HepG2 (cell line): ENCODE measurements around the gene FITM1. TPM values are rescaled to one million over a fixed set of nuclear protein-coding genes. Genes with fewer than 3 reads are reported as not detected.

Experiments used
- ATF4 ChIP-seq, 2 experiments: fragments of 450-650 bp in 1 of 2; sonication (generic) in 1 of 2; formaldehyde crosslinking; IDR thresholded peaks; 2 replicates each; pipeline versions ENCODE4 v1.5.0 to v1.8.0; 2020 to 2022; ENCODE audit warnings: mild to moderate bottlenecking in 1 of 2, missing genetic modification reagents in 1 of 2
- BCLAF1 ChIP-seq: fragments of 450-650 bp; IDR thresholded peaks from 2 replicates; pipeline ENCODE4 v1.6.1; 2017; ENCODE audit warnings: mild to moderate bottlenecking
- DPF2 ChIP-seq: sonication (generic); formaldehyde crosslinking; IDR thresholded peaks from 2 replicates; pipeline ENCODE4 v1.4.0; 2020; ENCODE audit warnings: mild to moderate bottlenecking, low read depth, missing genetic modification reagents, borderline replicate concordance
- EED ChIP-seq: sonication (generic); formaldehyde crosslinking; IDR thresholded peaks from 2 replicates; pipeline ENCODE4 v1.5.0; 2020; ENCODE audit warnings: mild to moderate bottlenecking, missing genetic modification reagents
- EHMT2 ChIP-seq: fragments of 200-600 bp; sonication (generic); IDR thresholded peaks from 2 replicates; pipeline ENCODE4 v1.7.0; 2017; ENCODE audit warnings: antibody characterized with exemption, low read depth, low read length, borderline replicate concordance
- ESRRA ChIP-seq: sonication (generic); formaldehyde crosslinking; IDR thresholded peaks from 2 replicates; pipeline ENCODE4 v1.5.1; 2020; ENCODE audit warnings: mild to moderate bottlenecking, low read depth, missing genetic modification reagents
- FOXK2 ChIP-seq: fragments of 450-650 bp; IDR thresholded peaks from 2 replicates; pipeline ENCODE4 v1.6.1; 2016
- GATA4 ChIP-seq: sonication (generic); IDR thresholded peaks from 2 replicates; pipeline ENCODE4 v1.6.1; 2016; ENCODE audit warnings: antibody characterized with exemption, low read depth, borderline replicate concordance
- NKX3-1 ChIP-seq: sonication (generic); formaldehyde crosslinking; IDR thresholded peaks from 2 replicates; pipeline ENCODE4 v1.5.0; 2020; ENCODE audit warnings: missing genetic modification reagents
- NR2F1 ChIP-seq, 2 experiments: fragments of 450-650 bp in 1 of 2; formaldehyde crosslinking in 1 of 2; IDR thresholded peaks; 2 replicates each; pipeline versions ENCODE4 v1.5.0 to v1.6.1; 2016 to 2020; ENCODE audit warnings: mild to moderate bottlenecking in 1 of 2, missing compliant biosample characterization in 1 of 2, missing genetic modification reagents in 1 of 2, moderate library complexity in 1 of 2
- NRL ChIP-seq: sonication (generic); formaldehyde crosslinking; IDR thresholded peaks from 2 replicates; pipeline ENCODE4 v1.5.0; 2020; ENCODE audit warnings: missing genetic modification reagents, mild to moderate bottlenecking, moderate library complexity, borderline replicate concordance
- POLR2G ChIP-seq: fragments of 200-400 bp; formaldehyde crosslinking; IDR thresholded peaks from 2 replicates; pipeline ENCODE4 v1.6.1; 2018; ENCODE audit warnings: mild to moderate bottlenecking, low read depth, low read length, moderate library complexity
- RFXAP ChIP-seq: sonication (generic); formaldehyde crosslinking; IDR thresholded peaks from 2 replicates; pipeline ENCODE4 v1.4.0; 2020; ENCODE audit warnings: missing genetic modification reagents, borderline replicate concordance
- SALL2 ChIP-seq: sonication (generic); formaldehyde crosslinking; IDR thresholded peaks from 2 replicates; pipeline ENCODE4 v1.8.1; 2023; ENCODE audit warnings: mild to moderate bottlenecking, missing genetic modification reagents, inconsistent platforms
- TOE1 ChIP-seq: sonication (generic); formaldehyde crosslinking; IDR thresholded peaks from 2 replicates; pipeline ENCODE4 v1.4.0; 2020; ENCODE audit warnings: mild to moderate bottlenecking, missing genetic modification reagents
- ZFP82 ChIP-seq: sonication (generic); formaldehyde crosslinking; IDR thresholded peaks from 2 replicates; pipeline ENCODE4 v1.5.1; 2020; ENCODE audit warnings: mild to moderate bottlenecking, missing genetic modification reagents, borderline replicate concordance
- ZNF335 ChIP-seq: sonication (generic); formaldehyde crosslinking; IDR thresholded peaks from 2 replicates; pipeline ENCODE4 v1.4.0; 2020; ENCODE audit warnings: missing genetic modification reagents
- ZNF552 ChIP-seq: sonication (generic); formaldehyde crosslinking; IDR thresholded peaks from 2 replicates; pipeline ENCODE4 v1.9.0; 2022; ENCODE audit warnings: missing genetic modification reagents, mild to moderate bottlenecking, borderline replicate concordance
- ZNF710 ChIP-seq: sonication (generic); formaldehyde crosslinking; IDR thresholded peaks from 2 replicates; pipeline ENCODE4 v1.5.0; 2020; ENCODE audit warnings: mild to moderate bottlenecking, missing genetic modification reagents, borderline replicate concordance
- ZSCAN31 ChIP-seq: sonication (generic); formaldehyde crosslinking; IDR thresholded peaks from 2 replicates; pipeline ENCODE4 v1.5.0; 2020; ENCODE audit warnings: low read depth, mild to moderate bottlenecking, missing genetic modification reagents
- polyA plus RNA-seq, 8 experiments: library from polyadenylated mRNA; depleted of rRNA in 3 of 8; stranded (reverse) in 7 of 8; unstranded in 1 of 8; fragments of >200 nt; fragmentation: Illumina TruSeq in 4 of 8; extraction: Trizol in 4 of 8; gene quantifications; 2 replicates each; pipeline versions ENCODE4 v1.2.1 to v1.2.3, GENCODE V29; 2011 to 2016; ENCODE audit warnings: low read depth in 4 of 8, missing spikeins in 1 of 8, mixed read lengths in 1 of 8; ENCODE audit not compliant: insufficient read depth in 1 of 8
- total RNA-seq, 5 experiments: library from RNA; depleted of rRNA; stranded (reverse); fragments of >200 nt; fragmentation: Illumina TruSeq; extraction: Trizol; gene quantifications; 2 replicates each; pipeline ENCODE4 v1.2.3, GENCODE V29; 2016; ENCODE audit warnings: low read depth in 1 of 5

Gene FITM1
- total and polyA plus RNA-seq, 2 of the 13 experiments (the other 11 are each of a cell fraction or from before 2014, with no cell fraction given) = 2.7 to 5.8 TPM

DNA sequence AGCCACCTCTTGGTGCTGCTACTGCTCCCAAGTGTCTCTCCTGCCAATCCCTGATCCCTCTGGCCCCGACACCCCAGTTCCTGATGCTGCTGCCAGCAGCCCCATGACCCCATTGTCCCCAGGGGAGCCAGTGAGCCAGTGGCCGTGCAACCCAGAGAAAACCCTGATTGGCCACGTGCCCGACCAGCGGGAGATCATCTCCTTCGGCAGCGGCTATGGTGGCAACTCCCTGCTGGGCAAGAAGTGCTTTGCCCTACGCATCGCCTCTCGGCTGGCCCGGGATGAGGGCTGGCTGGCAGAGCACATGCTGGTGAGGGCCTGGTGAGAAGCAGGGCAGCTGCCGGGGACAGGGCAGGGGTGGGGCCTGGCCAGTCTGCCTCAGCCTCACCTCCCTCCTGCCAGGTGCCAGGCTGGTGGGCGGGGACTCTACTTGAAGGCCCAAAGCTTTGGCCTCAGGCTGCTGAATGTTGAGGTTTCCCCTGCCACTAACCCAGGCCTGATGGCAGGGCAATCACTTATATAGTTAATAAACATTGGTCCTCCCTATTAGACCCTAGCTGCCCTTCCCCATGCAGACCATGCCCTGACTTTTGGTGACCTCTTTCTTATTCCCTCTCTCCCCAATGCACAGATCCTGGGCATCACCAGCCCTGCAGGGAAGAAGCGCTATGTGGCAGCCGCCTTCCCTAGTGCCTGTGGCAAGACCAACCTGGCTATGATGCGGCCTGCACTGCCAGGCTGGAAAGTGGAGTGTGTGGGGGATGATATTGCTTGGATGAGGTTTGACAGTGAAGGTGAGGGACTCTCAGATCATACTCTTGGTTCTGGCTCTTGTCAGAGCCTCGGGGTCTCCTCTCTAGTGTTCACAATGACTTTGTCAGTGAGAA lies 31.3 kb upstream of the FITM1 start (continued):
- TF ChIP-seq ATF4 (CRISPR knock-in tag; IDR thresholded peaks at IDR 0.05) (no peak), NR2F1 (CRISPR knock-in tag; IDR thresholded peaks at IDR 0.05) (no peak), GATA4 (no peak), ZNF552 (no peak), NRL (CRISPR knock-in tag) (no peak), FOXK2 (no peak), ZNF335 (CRISPR knock-in tag) (no peak), EED (CRISPR knock-in tag) (peak; percentile 60; the same call in 1 of the 2 replicates), ESRRA (CRISPR knock-in tag) (no peak), BCLAF1 (no peak), EHMT2 (no peak), TOE1 (CRISPR knock-in tag) (no peak), ZNF710 (CRISPR knock-in tag) (peak; percentile 35; the same call in 1 of the 2 replicates), RFXAP (CRISPR knock-in tag) (no peak), SALL2 (CRISPR knock-in tag) (peak; percentile 58; the same call in 1 of the 2 replicates), ZSCAN31 (CRISPR knock-in tag) (no peak), ZFP82 (CRISPR knock-in tag) (no peak), NKX3-1 (no peak), POLR2G (peak; percentile 63), DPF2 (CRISPR knock-in tag) (no peak)
